G401.6 (cell line): ENCODE measurements around the gene GATA3.

Source experiments
- FAIRE-seq: peaks from 2 replicates; lab custom pipeline; 2012; peaks lifted over from hg19 to GRCh38; lab: Jason Lieb, UNC

The GATA3 gene

GRCh38 chr10:8064436-8064835 is 9.9 kb downstream of the GATA3 start:
- no peak for FAIRE-seq

- no peak for FAIRE-seq
Observed at GRCh38 chr10:8065651-8066050, 11.2 kb downstream of the GATA3 start.

GRCh38 chr10:8066124-8066523 is 11.6 kb downstream of the GATA3 start:
- no peak for FAIRE-seq

GRCh38 chr10:8066797-8067196 is 12.3 kb downstream of the GATA3 start:
- FAIRE-seq, result no peak

- FAIRE-seq, result no peak
Observed at GRCh38 chr10:8069108-8069507, 14.6 kb downstream of the GATA3 start.

- FAIRE-seq, result no peak
Observed at GRCh38 chr10:8069627-8070026, 15.1 kb downstream of the GATA3 start.

- no peak for FAIRE-seq
Observed at GRCh38 chr10:8070440-8070839, 16.0 kb downstream of the GATA3 start.

- FAIRE-seq, result no peak
Observed at GRCh38 chr10:8071006-8071405, 16.5 kb downstream of the GATA3 start.

GRCh38 chr10:8071666-8072065 is 17.2 kb downstream of the GATA3 start:
- FAIRE-seq, result no peak

GRCh38 chr10:8072211-8072610 is 17.7 kb downstream of the GATA3 start:
- FAIRE-seq, result no peak

- no peak for FAIRE-seq
Observed at GRCh38 chr10:8073691-8074416, 19.4 kb downstream of the GATA3 start.

- no peak for FAIRE-seq
Observed at GRCh38 chr10:8074881-8075280, 20.4 kb downstream of the GATA3 start.

GRCh38 chr10:8075282-8076260 is 21.1 kb downstream of the GATA3 start:
- no peak for FAIRE-seq

- no peak for FAIRE-seq
Observed at GRCh38 chr10:8076933-8077332, 22.4 kb downstream of the GATA3 start.

- FAIRE-seq, result no peak
Observed at GRCh38 chr10:8078027-8078426, 23.5 kb downstream of the GATA3 start.

- no peak for FAIRE-seq
Observed at GRCh38 chr10:8079126-8079525, 24.6 kb downstream of the GATA3 start.

- FAIRE-seq, result no peak
Observed at GRCh38 chr10:8084799-8085198, 30.3 kb downstream of the GATA3 start.

- FAIRE-seq, result no peak
Observed at GRCh38 chr10:8085251-8085650, 30.8 kb downstream of the GATA3 start.

GRCh38 chr10:8086315-8086714 is 31.8 kb downstream of the GATA3 start:
- no peak for FAIRE-seq

GRCh38 chr10:8088504-8088903 is 34.0 kb downstream of the GATA3 start:
- no peak for FAIRE-seq

GRCh38 chr10:8092428-8092827 is 37.9 kb downstream of the GATA3 start:
- no peak for FAIRE-seq

- no peak for FAIRE-seq
Observed at GRCh38 chr10:8095959-8096358, 41.5 kb downstream of the GATA3 start.

- no peak for FAIRE-seq
Observed at GRCh38 chr10:8096931-8097330, 42.4 kb downstream of the GATA3 start.
